ENCODE measurements around the gene B4GALNT1.
"Not testable (repeated sequence)": the region's sequence is repeated elsewhere in the genome, so short reads cannot be mapped to it uniquely, and the experiment has no call there.

The B4GALNT1 gene

DNA sequence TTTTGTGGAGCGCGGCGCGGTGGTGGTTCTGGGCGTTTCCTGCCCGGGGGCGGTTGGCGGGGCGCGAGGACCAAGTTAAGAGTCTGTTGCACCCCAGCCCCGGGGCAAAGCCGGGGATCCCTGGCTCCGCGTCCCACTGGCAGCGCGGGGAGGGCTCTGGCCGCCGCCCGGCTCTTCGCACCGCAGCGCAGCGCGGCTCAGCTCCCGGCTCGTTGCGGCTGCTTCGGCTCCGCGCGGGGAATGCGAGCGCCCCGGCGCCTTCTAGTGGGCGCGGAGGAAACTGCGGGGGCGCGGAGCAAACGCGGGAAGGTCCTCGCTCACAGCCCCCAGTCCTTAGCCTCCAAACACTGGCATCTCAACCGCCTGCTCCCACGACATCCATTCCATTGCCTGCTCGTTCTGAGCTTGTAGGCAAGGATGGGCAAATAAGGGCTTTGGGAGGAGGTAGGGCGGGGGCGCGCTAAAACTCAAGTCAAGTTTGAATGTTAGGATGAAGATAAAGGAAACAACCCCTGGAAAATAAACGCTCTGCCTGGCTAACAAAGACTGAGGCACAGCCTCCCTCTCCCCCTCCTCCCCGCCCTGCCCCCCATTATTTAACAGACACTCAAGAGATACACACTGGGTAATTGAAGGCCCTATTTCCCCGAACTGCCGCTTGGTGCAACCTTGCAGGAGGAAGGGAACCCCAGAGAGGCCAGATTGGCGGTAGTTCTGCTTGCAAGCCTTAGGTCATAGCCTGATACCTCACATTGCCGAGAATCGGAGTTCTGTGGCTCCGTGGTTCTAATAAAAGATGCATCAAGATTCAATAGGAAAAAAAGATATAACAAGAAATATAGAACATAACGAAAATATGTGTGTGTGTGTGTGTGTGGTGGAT lies at the start of gene B4GALNT1:
TSS of gene B4GALNT1 (minus strand) at position 244 of the 883 bp plus-strand sequence. CDS start 1,069 bp downstream, outside the sequence.
- no peaks in the 10 kb centered on the region for H3K36me3 ChIP-seq (ENCODE audit: control insufficient read depth in 2 of 2, insufficient read depth in 2 of 2, low read length in 2 of 2)
- peak within 1 kb of the TSS; percentile 34 to 37 for H3K4me3 ChIP-seq (ENCODE audit: low read length in 2 of 2)
- H3K27me3 ChIP-seq (ENCODE audit: control insufficient read depth in 2 of 2, insufficient read depth in 2 of 2, low read length in 2 of 2): peaks cover 31% of the 10 kb centered on the region in 2 donors
- peak within 1 kb of the TSS in 1 of 2 donors; percentile 50 for H3K9ac ChIP-seq (ENCODE audit: low read depth in 1 of 2, low read length in 2 of 2)
- no peak within 1 kb of the TSS for H3K27ac ChIP-seq (ENCODE audit: low read depth in 2 of 2, low read length in 2 of 2)
- H3K4me1 ChIP-seq (ENCODE audit: control insufficient read depth in 2 of 2, insufficient read depth in 2 of 2, low read length in 2 of 2): peaks cover 0 to 2% of the 10 kb centered on the region in 2 donors
- no peaks in the 10 kb centered on the region for H3K9me3 ChIP-seq (ENCODE audit: control insufficient read depth in 2 of 2, low read length in 2 of 2)

DNA sequence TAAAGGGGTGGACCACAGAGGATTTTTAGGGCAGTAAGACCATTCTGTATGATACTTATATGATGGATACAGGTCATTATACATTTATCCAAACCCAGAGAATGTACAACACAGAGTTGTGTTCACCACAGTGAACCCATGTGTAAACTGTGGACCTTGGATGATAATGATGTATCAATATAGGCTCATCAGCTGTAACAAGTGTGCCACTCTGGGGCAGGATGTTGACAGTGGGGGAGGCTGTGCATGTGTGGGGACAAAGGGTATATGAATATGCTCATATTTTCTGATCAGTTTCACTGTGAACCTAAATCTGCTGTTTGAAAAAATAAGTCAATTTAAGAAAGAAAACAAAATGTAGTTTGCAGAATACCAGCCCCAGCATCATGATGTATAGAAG lies 46.7 kb upstream of the B4GALNT1 start:
- no peak overlapping the region for H3K27ac ChIP-seq (ENCODE audit: low read depth in 2 of 2, low read length in 2 of 2)
- no peaks in the 10 kb centered on the region for H3K36me3 ChIP-seq (ENCODE audit: control insufficient read depth in 2 of 2, insufficient read depth in 2 of 2, low read length in 2 of 2)
- no peaks in the 10 kb centered on the region for H3K9me3 ChIP-seq (ENCODE audit: control insufficient read depth in 2 of 2, low read length in 2 of 2)
- peaks cover 0 to 4% of the 10 kb centered on the region in 2 donors for H3K27me3 ChIP-seq (ENCODE audit: control insufficient read depth in 2 of 2, insufficient read depth in 2 of 2, low read length in 2 of 2)
- H3K9ac ChIP-seq (ENCODE audit: low read depth in 1 of 2, low read length in 2 of 2): no peak overlapping the region
- no peaks in the 10 kb centered on the region for H3K4me1 ChIP-seq (ENCODE audit: control insufficient read depth in 2 of 2, insufficient read depth in 2 of 2, low read length in 2 of 2)
- no peak overlapping the region for H3K4me3 ChIP-seq (ENCODE audit: low read length in 2 of 2)

DNA sequence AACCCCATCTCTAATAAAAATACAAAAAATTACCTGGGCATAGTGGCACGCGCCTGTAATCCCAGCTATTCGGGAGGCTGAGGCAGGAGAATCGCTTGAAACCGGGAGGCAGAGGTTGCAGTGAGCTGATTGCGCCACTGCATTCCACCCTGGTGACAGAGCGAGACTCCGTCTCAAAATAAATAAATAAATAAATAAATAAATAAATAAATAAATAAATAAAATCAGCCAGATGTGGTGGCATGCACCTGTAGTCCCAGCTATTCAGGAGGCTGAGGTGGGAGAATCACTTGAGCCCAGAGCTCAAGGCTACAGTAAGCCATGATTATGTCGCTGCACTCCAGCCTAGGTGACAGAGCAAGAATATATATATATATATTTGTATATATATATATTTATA lies 44.9 kb upstream of the B4GALNT1 start:
- not testable (repeated sequence) for H3K27me3 ChIP-seq (ENCODE audit: control insufficient read depth in 2 of 2, insufficient read depth in 2 of 2, low read length in 2 of 2); H3K36me3 ChIP-seq (ENCODE audit: control insufficient read depth in 2 of 2, insufficient read depth in 2 of 2, low read length in 2 of 2); H3K4me1 ChIP-seq (ENCODE audit: control insufficient read depth in 2 of 2, insufficient read depth in 2 of 2, low read length in 2 of 2); H3K4me3 ChIP-seq (ENCODE audit: low read length in 2 of 2); H3K9me3 ChIP-seq (ENCODE audit: control insufficient read depth in 2 of 2, low read length in 2 of 2); H3K27ac ChIP-seq (ENCODE audit: low read depth in 2 of 2, low read length in 2 of 2); H3K9ac ChIP-seq (ENCODE audit: low read depth in 1 of 2, low read length in 2 of 2)

DNA sequence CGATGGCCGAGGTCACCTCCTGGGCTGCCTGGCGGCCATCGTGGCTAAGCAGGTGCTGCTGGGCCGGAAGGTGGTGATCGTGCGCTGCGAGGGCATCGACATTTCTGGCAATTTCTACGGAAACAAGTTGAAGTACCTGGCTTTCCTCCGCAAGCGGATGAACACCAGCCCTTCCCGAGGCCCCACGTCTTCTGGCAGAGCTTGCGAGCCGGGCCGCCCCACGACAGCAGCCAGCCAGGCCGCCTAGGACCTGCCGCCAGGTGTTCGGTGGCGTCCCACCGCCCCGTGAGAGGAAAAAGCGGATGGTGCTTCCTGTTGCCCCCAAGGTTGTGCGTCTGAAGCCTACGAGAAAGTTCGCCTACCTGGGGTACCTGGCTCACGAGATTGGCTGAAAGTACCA lies 41.7 kb upstream of the B4GALNT1 start:
- H3K27me3 ChIP-seq (ENCODE audit: control insufficient read depth in 2 of 2, insufficient read depth in 2 of 2, low read length in 2 of 2): no peaks in the 10 kb centered on the region
- H3K36me3 ChIP-seq (ENCODE audit: control insufficient read depth in 2 of 2, insufficient read depth in 2 of 2, low read length in 2 of 2): no peaks in the 10 kb centered on the region
- H3K4me1 ChIP-seq (ENCODE audit: control insufficient read depth in 2 of 2, insufficient read depth in 2 of 2, low read length in 2 of 2): no peaks in the 10 kb centered on the region
- no peak overlapping the region for H3K4me3 ChIP-seq (ENCODE audit: low read length in 2 of 2)
- no peak overlapping the region for H3K27ac ChIP-seq (ENCODE audit: low read depth in 2 of 2, low read length in 2 of 2)
- no peak overlapping the region for H3K9ac ChIP-seq (ENCODE audit: low read depth in 1 of 2, low read length in 2 of 2)
- no peaks in the 10 kb centered on the region for H3K9me3 ChIP-seq (ENCODE audit: control insufficient read depth in 2 of 2, low read length in 2 of 2)

DNA sequence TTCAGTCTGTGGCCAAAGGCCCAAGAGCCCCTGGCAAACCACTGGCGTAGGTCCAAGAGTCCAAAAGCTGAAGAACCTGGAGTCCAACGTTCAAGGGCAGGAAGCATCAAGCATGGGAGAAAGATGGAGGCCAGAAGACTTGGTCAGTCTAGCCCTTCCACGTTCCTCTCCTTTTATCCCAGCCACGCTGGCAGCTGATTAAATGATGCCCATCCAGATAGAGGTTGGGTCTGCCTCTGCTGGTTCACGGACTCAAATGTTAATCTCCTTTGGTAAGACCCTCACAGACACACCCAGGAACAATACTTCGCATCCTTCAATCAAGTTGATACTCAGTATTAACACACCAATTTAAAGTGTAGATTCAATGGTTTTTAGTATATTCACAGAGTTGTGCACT lies 39.8 kb upstream of the B4GALNT1 start:
- Histone ChIP-seq H3K9ac (ENCODE audit: low read depth in 1 of 2, low read length in 2 of 2) (no peak overlapping the region), H3K27me3 (ENCODE audit: control insufficient read depth in 2 of 2, insufficient read depth in 2 of 2, low read length in 2 of 2) (no peaks in the 10 kb centered on the region), H3K27ac (ENCODE audit: low read depth in 2 of 2, low read length in 2 of 2) (no peak overlapping the region), H3K36me3 (ENCODE audit: control insufficient read depth in 2 of 2, insufficient read depth in 2 of 2, low read length in 2 of 2) (no peaks in the 10 kb centered on the region), H3K4me1 (ENCODE audit: control insufficient read depth in 2 of 2, insufficient read depth in 2 of 2, low read length in 2 of 2) (no peaks in the 10 kb centered on the region), H3K4me3 (ENCODE audit: low read length in 2 of 2) (no peak overlapping the region), H3K9me3 (ENCODE audit: control insufficient read depth in 2 of 2, low read length in 2 of 2) (no peaks in the 10 kb centered on the region)

DNA sequence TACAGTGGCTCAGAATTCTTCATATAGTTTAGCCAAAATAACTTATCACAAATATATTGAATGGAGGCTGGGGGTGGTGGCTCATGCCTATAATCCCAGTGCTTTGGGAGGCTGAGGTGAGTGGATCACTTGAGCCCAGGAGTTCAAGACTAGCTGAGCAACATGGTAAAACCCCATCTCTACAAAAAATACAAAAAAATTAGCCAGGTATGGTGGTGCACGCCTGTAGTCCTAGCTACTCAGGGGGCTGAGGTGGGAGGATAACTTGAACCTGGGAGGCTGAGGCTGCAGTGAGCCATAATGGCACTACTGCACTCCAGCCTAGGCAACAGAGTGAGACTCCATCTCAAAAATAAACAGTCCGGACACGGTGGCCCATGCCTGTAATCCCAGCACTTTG lies 38.8 kb upstream of the B4GALNT1 start:
- H3K27ac ChIP-seq (ENCODE audit: low read depth in 2 of 2, low read length in 2 of 2); H3K36me3 ChIP-seq (ENCODE audit: control insufficient read depth in 2 of 2, insufficient read depth in 2 of 2, low read length in 2 of 2); H3K9me3 ChIP-seq (ENCODE audit: control insufficient read depth in 2 of 2, low read length in 2 of 2); H3K27me3 ChIP-seq (ENCODE audit: control insufficient read depth in 2 of 2, insufficient read depth in 2 of 2, low read length in 2 of 2); H3K9ac ChIP-seq (ENCODE audit: low read depth in 1 of 2, low read length in 2 of 2); H3K4me1 ChIP-seq (ENCODE audit: control insufficient read depth in 2 of 2, insufficient read depth in 2 of 2, low read length in 2 of 2); H3K4me3 ChIP-seq (ENCODE audit: low read length in 2 of 2): not testable (repeated sequence)

DNA sequence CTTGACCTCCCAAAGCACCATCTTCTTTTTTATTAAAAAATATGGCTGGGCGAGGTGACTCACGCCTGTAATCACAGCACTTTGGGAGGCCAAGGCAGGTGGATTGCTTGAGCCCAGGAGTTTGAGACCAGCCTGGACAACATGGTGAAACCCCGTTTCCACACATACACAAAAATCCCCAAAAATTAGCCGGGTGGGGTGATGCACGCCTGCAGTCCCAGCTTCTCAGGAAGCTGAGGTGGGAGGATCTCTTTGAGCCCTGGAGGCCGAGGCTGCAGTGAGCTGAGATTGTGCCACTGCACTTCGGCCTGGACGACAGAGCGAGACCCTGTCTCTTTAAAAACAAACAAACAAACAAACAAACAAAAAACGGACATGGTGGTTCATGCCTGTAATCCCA lies 36.7 kb upstream of the B4GALNT1 start:
- H3K27me3 ChIP-seq (ENCODE audit: control insufficient read depth in 2 of 2, insufficient read depth in 2 of 2, low read length in 2 of 2); H3K9me3 ChIP-seq (ENCODE audit: control insufficient read depth in 2 of 2, low read length in 2 of 2); H3K4me1 ChIP-seq (ENCODE audit: control insufficient read depth in 2 of 2, insufficient read depth in 2 of 2, low read length in 2 of 2); H3K9ac ChIP-seq (ENCODE audit: low read depth in 1 of 2, low read length in 2 of 2); H3K27ac ChIP-seq (ENCODE audit: low read depth in 2 of 2, low read length in 2 of 2); H3K4me3 ChIP-seq (ENCODE audit: low read length in 2 of 2); H3K36me3 ChIP-seq (ENCODE audit: control insufficient read depth in 2 of 2, insufficient read depth in 2 of 2, low read length in 2 of 2): not testable (repeated sequence)

DNA sequence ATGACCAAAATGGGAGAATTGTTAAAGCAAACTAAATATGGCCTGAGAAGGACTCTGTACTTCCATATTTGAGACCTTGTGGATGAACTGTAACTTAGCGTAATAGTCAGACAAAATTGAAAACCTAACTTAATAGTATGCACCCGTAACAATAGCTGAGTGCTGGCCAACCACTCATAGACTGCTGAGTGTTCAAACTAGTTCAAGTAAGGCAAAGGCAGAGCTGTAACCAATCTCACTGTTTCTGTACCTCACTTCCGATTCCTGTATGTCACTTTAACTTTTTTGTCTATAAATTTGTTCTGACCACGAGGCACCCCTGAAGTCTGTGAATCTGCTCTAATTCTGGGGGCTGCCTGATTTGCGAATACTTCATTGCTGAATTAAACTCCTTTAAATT lies 33.9 kb upstream of the B4GALNT1 start:
- Histone ChIP-seq H3K36me3 (ENCODE audit: control insufficient read depth in 2 of 2, insufficient read depth in 2 of 2, low read length in 2 of 2) (no peaks in the 10 kb centered on the region), H3K27ac (ENCODE audit: low read depth in 2 of 2, low read length in 2 of 2) (no peak overlapping the region), H3K4me1 (ENCODE audit: control insufficient read depth in 2 of 2, insufficient read depth in 2 of 2, low read length in 2 of 2) (no peaks in the 10 kb centered on the region), H3K27me3 (ENCODE audit: control insufficient read depth in 2 of 2, insufficient read depth in 2 of 2, low read length in 2 of 2) (no peaks in the 10 kb centered on the region), H3K4me3 (ENCODE audit: low read length in 2 of 2) (no peak overlapping the region), H3K9ac (ENCODE audit: low read depth in 1 of 2, low read length in 2 of 2) (no peak overlapping the region), H3K9me3 (ENCODE audit: control insufficient read depth in 2 of 2, low read length in 2 of 2) (no peaks in the 10 kb centered on the region)

DNA sequence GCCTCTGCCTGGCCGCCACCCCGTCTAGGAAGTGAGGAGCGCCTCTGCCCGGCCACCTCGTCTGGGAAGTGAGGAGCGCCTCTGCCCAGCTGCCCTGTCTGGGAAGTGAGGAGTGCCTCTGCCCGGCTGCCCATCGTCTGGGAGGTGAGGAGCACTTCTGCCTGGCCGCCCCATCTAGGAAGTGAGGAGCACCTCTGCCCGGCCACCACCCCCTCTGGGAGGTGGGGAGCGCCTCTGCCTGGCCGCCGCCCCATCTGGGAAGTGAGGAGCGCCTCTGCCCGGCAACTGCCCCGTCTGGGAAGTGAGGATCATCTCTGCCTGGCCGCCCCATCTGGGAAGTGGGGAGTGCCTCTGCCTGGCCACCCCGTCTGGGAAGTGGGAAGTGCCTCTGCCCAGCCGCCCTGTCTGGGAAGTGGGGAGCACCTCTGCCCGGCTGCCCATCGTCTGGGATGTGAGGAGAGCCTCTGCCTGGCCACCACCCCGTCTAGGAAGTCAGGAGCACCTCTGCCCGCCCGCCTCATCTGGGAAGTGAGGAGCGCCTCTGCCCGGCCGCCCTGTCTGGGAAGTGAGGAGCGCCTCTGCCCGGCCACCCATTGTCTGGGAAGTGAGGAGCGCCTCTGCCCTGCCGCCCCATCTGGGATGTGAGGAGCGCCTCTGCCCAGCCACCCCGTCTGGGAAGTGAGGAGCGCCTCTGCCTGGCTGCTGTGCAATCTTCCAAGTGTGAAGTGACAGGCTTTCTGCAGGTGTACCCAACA lies 32.2 kb upstream of the B4GALNT1 start:
- not testable (repeated sequence) for H3K36me3 ChIP-seq (ENCODE audit: control insufficient read depth in 2 of 2, insufficient read depth in 2 of 2, low read length in 2 of 2); H3K9ac ChIP-seq (ENCODE audit: low read depth in 1 of 2, low read length in 2 of 2); H3K4me3 ChIP-seq (ENCODE audit: low read length in 2 of 2); H3K4me1 ChIP-seq (ENCODE audit: control insufficient read depth in 2 of 2, insufficient read depth in 2 of 2, low read length in 2 of 2); H3K27me3 ChIP-seq (ENCODE audit: control insufficient read depth in 2 of 2, insufficient read depth in 2 of 2, low read length in 2 of 2); H3K27ac ChIP-seq (ENCODE audit: low read depth in 2 of 2, low read length in 2 of 2); H3K9me3 ChIP-seq (ENCODE audit: control insufficient read depth in 2 of 2, low read length in 2 of 2)

DNA sequence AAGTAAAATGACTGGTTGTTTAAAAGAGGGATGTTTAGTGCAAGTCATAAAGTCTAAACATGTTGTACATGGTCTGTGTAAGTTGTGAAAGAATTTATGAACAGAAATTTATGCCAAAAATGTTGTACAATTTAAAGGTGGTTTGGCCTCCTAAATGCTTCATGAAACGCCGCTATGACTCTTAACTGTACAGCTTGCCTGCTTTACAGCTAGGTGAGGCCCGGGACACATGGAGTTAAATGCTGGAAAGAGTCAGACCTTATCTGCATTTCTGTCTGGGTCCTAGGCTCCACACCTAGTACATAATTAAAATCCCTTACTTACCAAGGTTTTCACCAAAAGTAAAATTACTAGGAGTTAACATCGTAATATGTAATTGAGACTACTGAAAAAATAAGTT lies 28.4 kb upstream of the B4GALNT1 start:
- no peaks in the 10 kb centered on the region for H3K9me3 ChIP-seq (ENCODE audit: control insufficient read depth in 2 of 2, low read length in 2 of 2)
- H3K4me3 ChIP-seq (ENCODE audit: low read length in 2 of 2): no peak overlapping the region
- H3K4me1 ChIP-seq (ENCODE audit: control insufficient read depth in 2 of 2, insufficient read depth in 2 of 2, low read length in 2 of 2): no peaks in the 10 kb centered on the region
- H3K27me3 ChIP-seq (ENCODE audit: control insufficient read depth in 2 of 2, insufficient read depth in 2 of 2, low read length in 2 of 2): no peaks in the 10 kb centered on the region
- no peaks in the 10 kb centered on the region for H3K36me3 ChIP-seq (ENCODE audit: control insufficient read depth in 2 of 2, insufficient read depth in 2 of 2, low read length in 2 of 2)
- H3K27ac ChIP-seq (ENCODE audit: low read depth in 2 of 2, low read length in 2 of 2): no peak overlapping the region
- H3K9ac ChIP-seq (ENCODE audit: low read depth in 1 of 2, low read length in 2 of 2): no peak overlapping the region
